M059J (cell line): Measurements from ENCODE around the gene OR2T35. TPM values are rescaled to one million over a fixed set of nuclear protein-coding genes. Genes with fewer than 3 reads are reported as not detected.
A peak's percentile ranks its signal among the peaks of the same experiment; 100 is the strongest.
"Not testable (repeated sequence)": the region's sequence is repeated elsewhere in the genome, so short reads cannot be mapped to it uniquely, and the experiment has no call there.

Experiments
- DNase-seq: peaks from one replicate; pipeline ENCODE4 v3.0.0-alpha.2; 2012; ENCODE audit warnings: low read depth
- total RNA-seq: library from RNA; depleted of rRNA; stranded (reverse); fragments of >200 nt; shearing (Covaris generic); gene quantifications from 2 replicates; pipeline ENCODE4 v1.2.3, GENCODE V29; 2014; rRNA removed

The OR2T35 gene
- total RNA-seq = not detected in 2 replicates

GRCh38 chr1:248645178-248645577 is at the start of gene OR2T35:
OR2T35 (minus strand) TSS chr1:248645278; CDS start chr1:248639258, 6,020 bp downstream.
- not testable (repeated sequence) for DNase-seq

- no peak for DNase-seq
Observed at GRCh38 chr1:248691567-248692155, 46.6 kb upstream of the OR2T35 start.

- no peak for DNase-seq
Observed at GRCh38 chr1:248688527-248689298, 43.6 kb upstream of the OR2T35 start.

GRCh38 chr1:248686815-248687214 is 41.7 kb upstream of the OR2T35 start:
- no peak for DNase-seq

GRCh38 chr1:248681651-248682050 is 36.6 kb upstream of the OR2T35 start:
- DNase-seq = no peak

- no peak for DNase-seq
Observed at GRCh38 chr1:248670003-248670402, 24.9 kb upstream of the OR2T35 start.

- not testable (repeated sequence) for DNase-seq
Observed at GRCh38 chr1:248663453-248664328, 18.6 kb upstream of the OR2T35 start.

- not testable (repeated sequence) for DNase-seq
Observed at GRCh38 chr1:248656797-248657196, 11.7 kb upstream of the OR2T35 start.

- not testable (repeated sequence) for DNase-seq
Observed at GRCh38 chr1:248655354-248655753, 10.3 kb upstream of the OR2T35 start, which contains the start of gene OR2T27. OR2T27 (minus strand) TSS chr1:248655528; CDS start chr1:248650884, 4,644 bp downstream.

GRCh38 chr1:248648770-248649536 is 3.9 kb upstream of the OR2T35 start:
- DNase-seq = not testable (repeated sequence)

- not testable (repeated sequence) for DNase-seq
Observed at GRCh38 chr1:248642971-248643651, 2.0 kb downstream of the OR2T35 start.

GRCh38 chr1:248641583-248641982 is 3.5 kb downstream of the OR2T35 start:
- DNase-seq = not testable (repeated sequence)

GRCh38 chr1:248640906-248641305 is 4.2 kb downstream of the OR2T35 start:
- not testable (repeated sequence) for DNase-seq

GRCh38 chr1:248639652-248640051 is 5.4 kb downstream of the OR2T35 start:
- DNase-seq = not testable (repeated sequence)

- not testable (repeated sequence) for DNase-seq
Observed at GRCh38 chr1:248636612-248637011, 8.5 kb downstream of the OR2T35 start.

GRCh38 chr1:248634991-248635390 is 10.1 kb downstream of the OR2T35 start, which contains the start of gene OR2T11:
OR2T11 (minus strand) TSS chr1:248635091; CDS start chr1:248627128, 7,963 bp downstream.
- not testable (repeated sequence) for DNase-seq

GRCh38 chr1:248631354-248632008 is 13.6 kb downstream of the OR2T35 start:
- peak; percentile 5 for DNase-seq

- DNase-seq = no peak
Observed at GRCh38 chr1:248630551-248630950, 14.5 kb downstream of the OR2T35 start.

- DNase-seq = no peak
Observed at GRCh38 chr1:248627971-248628844, 16.9 kb downstream of the OR2T35 start.
